ENCODE measurements around the gene ZNF48.

GRCh38 chr16:30375864-30376263, 19.4 kb upstream of the ZNF48 start:
- no peak for TF ChIP-seq CTCF (IDR thresholded peaks at IDR 0.05)
- TF ChIP-seq POLR2A (IDR thresholded peaks at IDR 0.05), result no peak

All from heart left ventricle (tissue), 13 donors.